CD8-positive, alpha-beta memory T cell (primary cell): Measurements from ENCODE around the gene DDX46. TPM values are rescaled to one million over a fixed set of nuclear protein-coding genes. Genes with fewer than 3 reads are reported as not detected.

ENCODE experiments used
- CTCF ChIA-PET: fragments of 350-600 bp; sonication (Branson Sonifier 250); formaldehyde crosslinking; loops from one replicate; lab custom pipeline; 2021; ENCODE audit warnings: antibody characterized with exemption; lab: Charles Lee
- POLR2A ChIA-PET: fragments of 350-600 bp; sonication (Branson Sonifier 250); formaldehyde crosslinking; loops from one replicate; lab custom pipeline; 2021; ENCODE audit warnings: antibody characterized with exemption; lab: Charles Lee
- DNase-seq, 5 donors: peaks; one replicate each; pipeline versions ENCODE4 v3.0.0 to v3.0.0-alpha.2; 2020 to 2022; ENCODE audit warnings: mixed read lengths in 1 of 5
- H3K27ac ChIP-seq: one replicate; pipeline ENCODE4 v1.7.0; 2013; ENCODE audit warnings: low read depth, mild to moderate bottlenecking, low read length, moderate library complexity
- H3K27me3 ChIP-seq: 2 replicates; pipeline ENCODE4 v1.7.0; 2013; ENCODE audit warnings: low read length, mild to moderate bottlenecking; ENCODE audit not compliant: insufficient read depth, poor library complexity, severe bottlenecking
- H3K36me3 ChIP-seq: 2 replicates; pipeline ENCODE4 v1.7.0; 2013; ENCODE audit warnings: mild to moderate bottlenecking, low read length, moderate library complexity; ENCODE audit not compliant: insufficient read depth
- H3K4me1 ChIP-seq: 2 replicates; pipeline ENCODE4 v1.7.0; 2013; ENCODE audit warnings: mild to moderate bottlenecking, low read length, moderate library complexity; ENCODE audit not compliant: insufficient read depth
- H3K4me3 ChIP-seq: 2 replicates; pipeline ENCODE4 v1.7.0; 2013; ENCODE audit warnings: mild to moderate bottlenecking, low read length
- H3K9me3 ChIP-seq: 2 replicates; pipeline ENCODE4 v1.7.0; 2013; ENCODE audit warnings: mild to moderate bottlenecking, low read length
- H3K27ac Mint-ChIP-seq, 8 donors: one replicate each; pipeline ENCODE4 v1.8.0; 2020 to 2021; ENCODE audit warnings: mixed read lengths in 8 of 8, mild to moderate bottlenecking in 6 of 8, inconsistent platforms in 3 of 8, moderate library complexity in 3 of 8
- H3K27me3 Mint-ChIP-seq, 2 donors: one replicate each; pipeline ENCODE4 v1.8.0; 2020 to 2021; ENCODE audit warnings: mixed read lengths in 2 of 2, mild to moderate bottlenecking in 1 of 2, moderate library complexity in 1 of 2
- H3K36me3 Mint-ChIP-seq, 3 donors: one replicate each; pipeline ENCODE4 v1.8.0; 2020 to 2021; ENCODE audit warnings: mixed read lengths in 3 of 3, inconsistent platforms in 1 of 3, mild to moderate bottlenecking in 1 of 3
- H3K4me1 Mint-ChIP-seq, 3 donors: one replicate each; pipeline ENCODE4 v1.8.0; 2020 to 2021; ENCODE audit warnings: mixed read lengths in 3 of 3, inconsistent platforms in 1 of 3, mild to moderate bottlenecking in 1 of 3
- H3K4me3 Mint-ChIP-seq, 7 donors: one replicate each; pipeline ENCODE4 v1.8.0; 2020 to 2021; ENCODE audit warnings: mixed read lengths in 7 of 7, mild to moderate bottlenecking in 6 of 7, moderate library complexity in 4 of 7, inconsistent platforms in 2 of 7
- H3K9me3 Mint-ChIP-seq, 5 donors: one replicate each; pipeline ENCODE4 v1.8.0; 2020 to 2022; ENCODE audit warnings: mixed read lengths in 5 of 5, mild to moderate bottlenecking in 3 of 5, moderate library complexity in 2 of 5, inconsistent platforms in 1 of 5
- polyA plus RNA-seq: library from polyadenylated mRNA; unstranded; fragments of 300-500 nt; fragmentation: Illumina TruSeq; gene quantifications from one replicate; pipeline ENCODE4 v1.2.3, GENCODE V29; 2021
- total RNA-seq, 2 experiments: library from RNA; stranded (reverse); gene quantifications; one replicate each; pipeline ENCODE4 v1.2.3, GENCODE V29; 2021

The DDX46 gene
- total and polyA plus RNA-seq, 3 experiments from 2014 or later = 27.5 to 83.8 (median 81.3) TPM

DNA sequence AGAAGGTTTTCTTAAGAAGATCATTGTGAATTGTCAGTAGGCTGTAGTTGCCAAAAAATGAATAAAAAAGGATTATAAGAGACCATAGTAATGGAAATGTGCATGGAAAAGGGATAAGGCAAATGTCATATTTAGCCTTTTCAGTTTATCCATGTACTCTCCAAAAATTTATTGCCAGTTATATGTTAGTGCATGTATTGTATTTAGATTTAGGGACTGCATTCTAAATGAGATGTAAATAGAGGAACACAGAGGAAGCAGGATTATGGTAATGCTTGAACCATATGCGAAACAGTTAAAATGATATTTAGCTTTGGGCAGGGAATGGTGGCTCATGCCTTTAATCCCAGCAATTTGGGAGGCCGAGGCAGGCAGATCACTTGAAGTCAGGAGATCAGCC is 33.0 kb downstream of the DDX46 start:
- Histone ChIP-seq H3K4me1 (no peaks in the 10 kb centered on the region), H3K27me3 (no peaks in the 10 kb centered on the region), H3K27ac (no peak overlapping the region), H3K9me3 (no peaks in the 10 kb centered on the region), H3K4me3 (no peak overlapping the region), H3K36me3 (peaks cover 65% of the 10 kb centered on the region)
- ChIA-PET CTCF (no interaction called here), POLR2A (no interaction called here)
- Mint-ChIP-seq H3K27me3 (no peaks in the 10 kb centered on the region), H3K4me3 (no peak overlapping the region), H3K36me3 (peaks cover 11 to 90% (median 26%) of the 10 kb centered on the region in 3 donors), H3K27ac (no peak overlapping the region), H3K4me1 (no peaks in the 10 kb centered on the region), H3K9me3 (no peaks in the 10 kb centered on the region)
- no peak for DNase-seq

DNA sequence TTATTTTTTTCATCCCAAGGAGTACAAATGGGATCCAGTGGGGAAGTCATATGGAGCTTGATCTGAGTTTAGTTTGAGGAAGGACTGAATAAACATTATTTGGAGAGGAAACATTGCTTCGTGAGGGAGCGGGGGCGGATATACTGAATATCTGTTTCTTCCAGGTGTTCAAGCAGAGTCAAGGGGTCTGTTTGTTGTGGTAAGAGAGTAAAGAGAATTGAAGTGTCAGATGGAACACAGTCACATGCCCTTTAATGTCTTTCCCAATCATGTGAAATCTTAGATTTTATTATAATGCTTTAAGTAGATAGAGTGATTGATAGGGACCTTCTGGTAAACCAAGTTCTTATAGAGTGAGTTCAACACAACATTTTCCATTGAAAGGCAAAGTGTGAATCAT is 33.7 kb downstream of the DDX46 start:
- Mint-ChIP-seq H3K4me3 (no peak overlapping the region), H3K4me1 (no peaks in the 10 kb centered on the region), H3K36me3 (peaks cover 11 to 86% (median 25%) of the 10 kb centered on the region in 3 donors), H3K9me3 (no peaks in the 10 kb centered on the region), H3K27me3 (no peaks in the 10 kb centered on the region), H3K27ac (no peak overlapping the region)
- H3K4me3 ChIP-seq = no peak overlapping the region
- H3K4me1 ChIP-seq = no peaks in the 10 kb centered on the region
- POLR2A ChIA-PET = no interaction called here
- H3K36me3 ChIP-seq = peaks cover 59% of the 10 kb centered on the region
- no peaks in the 10 kb centered on the region for H3K27me3 ChIP-seq
- DNase-seq = no peak
- no peak overlapping the region for H3K27ac ChIP-seq
- CTCF ChIA-PET = no interaction called here
- H3K9me3 ChIP-seq = no peaks in the 10 kb centered on the region

DNA sequence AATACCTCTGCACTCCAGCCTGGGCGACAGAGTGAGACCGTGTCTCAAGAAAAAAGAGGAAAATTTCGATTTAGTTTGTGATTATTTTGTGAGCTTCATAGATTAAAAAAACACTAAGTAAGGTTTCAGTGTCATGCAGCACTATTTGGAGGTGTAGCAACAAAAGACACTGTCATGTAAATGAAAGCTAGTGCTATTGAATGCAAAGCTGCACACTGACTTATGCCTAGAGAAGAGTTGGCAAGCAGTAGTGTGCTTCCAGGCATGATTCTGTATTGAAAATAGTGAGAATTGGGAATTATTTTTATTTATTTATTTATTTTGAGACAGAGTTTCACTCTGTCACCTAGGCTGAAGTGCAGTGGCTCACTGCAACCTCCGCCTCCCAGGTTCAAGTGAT is 34.5 kb downstream of the DDX46 start:
- Histone ChIP-seq H3K9me3 (no peaks in the 10 kb centered on the region), H3K27ac (no peak overlapping the region), H3K27me3 (no peaks in the 10 kb centered on the region), H3K36me3 (peaks cover 52% of the 10 kb centered on the region), H3K4me3 (no peak overlapping the region), H3K4me1 (no peaks in the 10 kb centered on the region)
- Mint-ChIP-seq H3K9me3 (no peaks in the 10 kb centered on the region), H3K36me3 (peaks cover 11 to 84% (median 29%) of the 10 kb centered on the region in 3 donors), H3K4me3 (no peak overlapping the region), H3K4me1 (no peaks in the 10 kb centered on the region), H3K27me3 (no peaks in the 10 kb centered on the region), H3K27ac (no peak overlapping the region)
- no peak for DNase-seq
- ChIA-PET POLR2A (no interaction called here), CTCF (no interaction called here)

DNA sequence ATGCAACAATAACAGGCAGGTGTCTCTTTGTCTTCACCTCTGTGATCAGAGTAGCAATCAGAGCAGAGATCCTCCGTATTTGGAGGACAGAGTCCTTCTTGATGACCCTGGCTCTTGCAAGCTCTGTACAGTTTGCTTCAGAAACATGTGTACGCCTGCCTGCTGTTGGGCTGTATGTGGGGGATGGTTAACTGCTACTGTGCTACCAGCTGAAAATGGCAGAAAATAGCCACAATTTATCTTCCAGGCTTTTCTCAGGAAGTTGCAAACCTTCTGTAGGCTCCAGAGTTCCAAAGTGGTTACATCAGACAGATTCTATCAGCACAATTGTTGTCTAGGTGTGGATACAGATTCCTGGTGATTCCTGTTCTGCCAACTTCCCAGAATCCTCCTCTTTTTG is 35.5 kb downstream of the DDX46 start:
- ChIA-PET POLR2A (no interaction called here), CTCF (no interaction called here)
- Histone ChIP-seq H3K4me3 (no peak overlapping the region), H3K27me3 (no peaks in the 10 kb centered on the region), H3K9me3 (no peaks in the 10 kb centered on the region), H3K4me1 (no peaks in the 10 kb centered on the region), H3K36me3 (peaks cover 47% of the 10 kb centered on the region), H3K27ac (no peak overlapping the region)
- no peaks in the 10 kb centered on the region for H3K4me1 Mint-ChIP-seq
- peak overlapping the region in 4 of 8 donors; percentile 4 to 63 (median 24) for H3K27ac Mint-ChIP-seq
- H3K9me3 Mint-ChIP-seq = no peaks in the 10 kb centered on the region
- H3K4me3 Mint-ChIP-seq = no peak overlapping the region
- peaks cover 11 to 86% (median 30%) of the 10 kb centered on the region in 3 donors for H3K36me3 Mint-ChIP-seq
- DNase-seq = no peak
- H3K27me3 Mint-ChIP-seq = no peaks in the 10 kb centered on the region

DNA sequence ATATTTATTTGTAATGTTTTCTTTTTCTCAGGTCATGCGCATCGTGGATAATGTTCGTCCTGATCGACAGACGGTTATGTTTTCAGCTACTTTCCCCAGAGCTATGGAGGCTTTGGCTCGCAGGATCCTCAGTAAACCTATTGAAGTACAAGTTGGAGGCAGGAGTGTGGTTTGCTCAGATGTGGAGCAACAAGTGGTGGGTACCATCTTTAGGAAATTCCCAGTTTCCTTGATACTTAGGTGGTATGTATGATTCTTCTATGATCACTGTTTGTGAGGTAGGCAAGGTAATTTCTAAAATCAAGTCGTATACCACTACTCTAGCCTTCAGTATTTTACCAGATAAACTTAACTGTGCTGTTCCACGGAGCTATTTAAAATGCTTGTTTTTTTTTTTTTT is 36.2 kb downstream of the DDX46 start:
- H3K9me3 Mint-ChIP-seq = no peaks in the 10 kb centered on the region
- POLR2A ChIA-PET = interaction anchor here (0.6 kb wide), 1 partner anchor 36 kb away, joined by 3 read pairs; the partner anchor contains the start of gene DDX46
- H3K27me3 Mint-ChIP-seq = no peaks in the 10 kb centered on the region
- DNase-seq = no peak
- no peak overlapping the region for H3K4me3 Mint-ChIP-seq
- H3K36me3 Mint-ChIP-seq = peaks cover 11 to 82% (median 30%) of the 10 kb centered on the region in 3 donors
- no peak overlapping the region for H3K27ac ChIP-seq
- no peaks in the 10 kb centered on the region for H3K4me1 ChIP-seq
- H3K9me3 ChIP-seq = no peaks in the 10 kb centered on the region
- H3K4me1 Mint-ChIP-seq = no peaks in the 10 kb centered on the region
- H3K4me3 ChIP-seq = no peak overlapping the region
- CTCF ChIA-PET = no interaction called here
- peak overlapping the region in 4 of 8 donors; percentile 4 to 55 (median 12) for H3K27ac Mint-ChIP-seq
- no peaks in the 10 kb centered on the region for H3K27me3 ChIP-seq
- H3K36me3 ChIP-seq = peaks cover 42% of the 10 kb centered on the region

DNA sequence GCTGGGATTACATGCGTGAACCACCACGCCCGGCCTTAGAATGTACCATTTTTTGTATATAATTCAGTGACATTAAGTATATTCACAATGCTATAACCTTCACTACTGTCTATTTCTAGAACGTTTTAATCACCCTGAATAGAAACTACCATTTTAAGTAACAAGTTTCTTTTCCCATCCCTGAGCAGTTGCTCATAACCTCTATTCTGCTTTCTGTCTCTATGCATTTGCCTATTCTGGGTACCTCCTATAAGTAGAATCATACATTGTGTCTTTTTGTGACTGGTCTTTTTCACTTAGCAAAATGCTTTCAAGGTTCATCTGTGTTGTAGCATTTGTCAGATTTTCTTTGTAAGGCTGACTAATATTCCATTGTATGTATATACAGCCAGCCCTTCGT is 39.9 kb downstream of the DDX46 start:
- Mint-ChIP-seq H3K4me3 (no peak overlapping the region), H3K27ac (peak overlapping the region in 1 of 8 donors; percentile 15), H3K4me1 (peaks cover 0 to under 1% (median 0%) of the 10 kb centered on the region in 3 donors), H3K27me3 (no peaks in the 10 kb centered on the region), H3K36me3 (peaks cover 14 to 75% (median 28%) of the 10 kb centered on the region in 3 donors), H3K9me3 (no peaks in the 10 kb centered on the region)
- Histone ChIP-seq H3K4me3 (no peak overlapping the region), H3K27ac (no peak overlapping the region), H3K27me3 (no peaks in the 10 kb centered on the region), H3K4me1 (no peaks in the 10 kb centered on the region), H3K9me3 (no peaks in the 10 kb centered on the region), H3K36me3 (peaks cover 28% of the 10 kb centered on the region)
- DNase-seq = no peak
- POLR2A ChIA-PET = no interaction called here
- CTCF ChIA-PET = interaction anchor here (1.3 kb wide), 2 partner anchors 60 to 106 kb away, joined by 3 read pairs; partner anchors contain the start of gene CAMLG

DNA sequence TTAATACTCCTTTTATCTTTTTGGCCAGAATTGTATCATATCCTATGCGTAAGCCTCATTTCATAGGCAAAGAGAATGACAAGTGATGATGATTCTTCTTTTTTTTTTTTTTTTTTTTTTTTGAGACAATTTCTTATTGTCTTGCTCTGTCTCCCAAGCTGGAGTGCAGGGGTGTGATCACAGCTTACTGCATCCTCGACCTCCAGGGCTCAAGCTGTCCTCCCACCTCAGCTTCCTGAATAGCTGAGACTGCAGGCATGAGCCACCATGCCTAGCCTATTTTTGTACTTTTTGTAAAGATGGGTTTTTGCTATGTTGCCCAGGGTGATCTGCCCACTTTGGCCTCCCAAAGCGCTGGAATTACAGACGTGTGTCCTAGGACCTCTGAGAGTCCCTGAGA is 45.2 kb downstream of the DDX46 start:
- H3K9me3 ChIP-seq = no peaks in the 10 kb centered on the region
- Mint-ChIP-seq H3K36me3 (peaks cover 4 to 62% (median 17%) of the 10 kb centered on the region in 3 donors), H3K27ac (peak overlapping the region in 1 of 8 donors; percentile 52), H3K4me3 (no peak overlapping the region), H3K4me1 (peaks cover 0 to 2% (median 0%) of the 10 kb centered on the region in 3 donors), H3K27me3 (no peaks in the 10 kb centered on the region), H3K9me3 (no peaks in the 10 kb centered on the region)
- no peak overlapping the region for H3K4me3 ChIP-seq
- ChIA-PET POLR2A (no interaction called here), CTCF (no interaction called here)
- H3K4me1 ChIP-seq = no peaks in the 10 kb centered on the region
- H3K36me3 ChIP-seq = peaks cover 8% of the 10 kb centered on the region
- no peak for DNase-seq
- H3K27me3 ChIP-seq = no peaks in the 10 kb centered on the region
- no peak overlapping the region for H3K27ac ChIP-seq

DNA sequence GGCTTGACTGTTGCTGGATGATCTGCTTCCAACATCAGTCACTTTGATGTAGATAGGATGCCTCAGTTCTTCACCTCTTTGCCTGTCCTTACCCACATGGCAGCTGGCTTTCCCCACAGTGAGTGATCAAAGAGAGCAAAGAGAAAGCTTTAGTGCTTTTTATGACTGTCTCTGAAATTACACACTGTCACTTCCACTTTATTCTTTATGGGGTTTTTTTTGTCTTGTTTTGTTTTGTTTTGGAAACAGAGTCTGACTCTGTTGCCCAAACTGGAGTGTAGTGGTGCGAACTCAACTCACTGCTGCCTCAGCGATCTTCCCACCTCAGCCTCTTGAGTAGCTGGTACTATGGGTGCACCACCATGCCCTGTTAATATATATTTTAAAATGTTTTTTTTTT is 54.8 kb downstream of the DDX46 start:
- Histone ChIP-seq H3K27ac (no peak overlapping the region), H3K27me3 (no peaks in the 10 kb centered on the region), H3K4me3 (no peak overlapping the region), H3K9me3 (no peaks in the 10 kb centered on the region), H3K36me3 (peaks cover 22% of the 10 kb centered on the region), H3K4me1 (no peaks in the 10 kb centered on the region)
- POLR2A ChIA-PET = no interaction called here
- Mint-ChIP-seq H3K9me3 (no peaks in the 10 kb centered on the region), H3K27ac (peak overlapping the region in 5 of 8 donors; percentile 21 to 83 (median 47)), H3K4me3 (peak overlapping the region in 1 of 7 donors; percentile 52), H3K27me3 (no peaks in the 10 kb centered on the region), H3K4me1 (peaks cover 2 to 17% (median 10%) of the 10 kb centered on the region in 3 donors), H3K36me3 (peaks cover 4 to 66% (median 10%) of the 10 kb centered on the region in 3 donors)
- CTCF ChIA-PET = no interaction called here
- DNase-seq = no peak
